Muscle of arm (tissue), 12 donors: ENCODE results near the gene ZWILCH. TPM values are rescaled to one million over a fixed set of nuclear protein-coding genes. Genes with fewer than 3 reads are reported as not detected.
"Not testable (repeated sequence)": the region's sequence is repeated elsewhere in the genome, so short reads cannot be mapped to it uniquely, and the experiment has no call there.

Experiments
- DNase-seq: peaks from one replicate; pipeline ENCODE4 v3.0.0-alpha.2; 2013
- polyA plus RNA-seq, 12 donors: library from polyadenylated mRNA; unstranded; fragments of 120-200 nt; gene quantifications; one replicate each; pipeline ENCODE4 v1.2.1, GENCODE V29; 2013; ENCODE audit not compliant: insufficient read length in 12 of 12

The ZWILCH gene
- polyA plus RNA-seq, 12 donors: 10.5 to 29.7 (median 18.3) TPM; not detected in 1

DNA sequence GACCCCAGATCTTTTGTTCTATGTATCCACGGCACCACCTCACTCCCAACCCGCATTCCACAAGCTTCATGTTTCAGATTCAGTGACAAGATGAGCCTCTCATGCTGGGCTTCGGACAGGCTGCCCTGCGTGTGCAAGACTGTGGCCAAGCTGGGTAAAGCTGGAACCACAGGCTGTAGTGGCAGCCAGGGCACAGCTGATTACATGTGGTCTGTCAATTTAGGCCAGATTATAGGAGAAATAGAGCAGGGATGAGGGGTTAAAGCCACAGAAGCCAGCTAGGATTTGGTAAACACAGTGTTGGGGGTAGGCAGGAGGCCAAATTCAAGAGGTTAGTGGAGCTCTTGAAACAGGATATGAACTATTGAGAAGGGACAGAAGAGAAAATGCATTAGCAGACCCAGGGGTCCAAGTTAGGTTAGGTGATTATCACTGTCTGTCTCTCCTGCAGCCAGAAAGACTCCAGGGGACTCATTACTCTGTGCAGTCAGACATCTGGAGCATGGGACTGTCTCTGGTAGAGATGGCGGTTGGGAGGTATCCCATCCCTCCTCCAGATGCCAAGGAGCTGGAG, 20.5 kb upstream of the ZWILCH start:
- DNase-seq: no peak

DNA sequence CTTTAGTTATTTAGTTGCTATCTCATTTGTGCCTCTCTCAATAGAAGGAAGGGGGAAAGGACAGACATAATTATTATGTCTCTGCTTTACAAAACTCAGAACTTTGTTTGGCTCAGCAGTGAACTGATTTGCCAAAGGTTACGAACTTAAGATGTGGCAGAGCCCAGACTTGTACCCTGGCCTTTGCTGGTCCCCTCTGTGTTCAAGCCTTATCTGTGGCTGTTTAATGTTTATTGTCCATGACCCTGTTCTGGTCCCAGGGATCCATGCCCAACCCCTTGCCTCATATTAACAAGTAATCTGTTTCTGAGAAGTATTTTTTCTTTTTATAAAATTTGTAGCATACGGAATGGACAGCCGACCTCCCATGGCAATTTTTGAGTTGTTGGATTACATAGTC, 18.2 kb upstream of the ZWILCH start:
- DNase-seq: no peak

DNA sequence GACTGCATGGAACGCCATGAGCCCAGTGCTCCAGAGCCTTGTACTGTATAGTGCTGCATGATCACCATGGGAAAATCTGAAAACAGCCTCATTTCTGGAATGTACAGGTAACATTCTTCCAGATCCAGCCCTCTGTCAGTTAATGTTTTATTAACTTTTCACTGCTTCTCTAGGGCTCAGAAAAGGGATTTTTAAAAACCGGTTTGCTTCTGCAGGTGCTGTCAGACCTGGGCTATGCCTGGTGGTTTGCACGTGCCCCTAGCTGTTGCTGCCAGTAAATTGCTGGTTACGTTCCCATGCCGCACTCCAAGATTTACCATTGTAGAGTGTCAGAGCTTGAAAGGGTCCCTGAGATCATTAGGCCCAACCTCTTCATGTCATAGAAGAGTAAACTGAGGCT, 16.6 kb upstream of the ZWILCH start:
- no peak for DNase-seq

DNA sequence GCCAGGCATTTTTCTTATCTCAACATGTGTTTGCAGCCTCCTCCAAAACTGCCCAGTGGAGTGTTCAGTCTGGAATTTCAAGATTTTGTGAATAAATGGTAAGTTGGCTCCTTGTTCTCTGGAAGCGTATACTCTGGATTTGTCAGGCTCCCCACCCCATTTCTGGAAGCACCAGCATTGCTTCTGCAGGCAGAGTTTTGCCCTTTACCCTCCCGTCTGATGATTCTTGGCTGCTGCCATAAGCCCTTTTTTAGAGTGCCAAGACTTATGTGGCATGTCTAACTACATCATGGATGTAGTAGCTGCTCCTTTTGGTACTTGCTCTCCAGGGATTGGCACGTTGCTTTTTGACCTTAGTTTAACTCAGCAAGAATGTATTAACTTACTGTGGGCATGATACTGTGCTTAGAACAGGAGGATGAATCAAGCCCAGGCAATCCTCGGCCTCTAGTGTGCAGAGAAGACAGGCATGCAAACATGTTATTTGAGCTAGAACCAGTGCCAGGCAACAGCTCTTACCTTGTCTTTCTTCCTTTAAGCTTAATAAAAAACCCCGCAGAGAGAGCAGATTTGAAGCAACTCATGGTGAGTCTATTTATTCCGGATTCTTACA, 15.8 kb upstream of the ZWILCH start:
- DNase-seq: no peak

DNA sequence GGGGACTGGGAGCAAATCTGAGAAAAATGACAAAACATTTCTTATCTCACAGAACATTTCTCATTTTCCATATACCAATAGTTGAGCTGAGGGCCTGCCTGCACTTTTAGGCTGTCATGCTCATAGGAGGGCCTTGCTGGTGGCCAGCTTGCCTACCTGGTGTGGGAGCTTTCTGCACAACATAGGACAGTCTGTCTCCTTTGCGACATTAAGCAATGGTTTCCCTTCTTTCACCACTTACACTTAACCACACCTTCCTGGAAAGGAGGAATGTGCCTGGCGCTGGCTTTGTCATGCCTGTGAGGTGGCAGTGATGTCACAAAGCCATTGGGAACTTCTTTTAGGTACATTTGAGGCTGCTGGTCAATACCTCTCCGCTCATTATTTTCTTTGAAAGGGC, 13.3 kb upstream of the ZWILCH start:
- DNase-seq: no peak

DNA sequence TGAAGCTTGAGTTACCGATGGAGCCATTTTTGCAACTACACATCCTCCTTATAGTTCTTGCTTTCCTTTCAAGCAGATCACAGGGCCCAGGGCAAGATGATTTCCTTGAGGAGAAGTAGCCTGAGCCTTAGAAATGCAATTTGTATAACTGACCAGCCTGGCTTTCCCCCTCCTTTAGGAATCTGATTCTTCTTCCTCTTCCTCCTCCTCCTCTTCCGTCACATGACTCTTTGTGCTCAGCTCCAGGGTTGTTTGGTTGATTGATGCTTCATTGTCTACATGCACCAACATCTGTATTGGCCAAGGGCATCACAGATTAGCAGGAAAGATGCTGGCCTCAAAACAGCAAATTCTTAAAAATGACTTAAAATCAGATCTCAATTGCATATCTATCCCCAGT, 10.9 kb upstream of the ZWILCH start:
- no peak for DNase-seq

DNA sequence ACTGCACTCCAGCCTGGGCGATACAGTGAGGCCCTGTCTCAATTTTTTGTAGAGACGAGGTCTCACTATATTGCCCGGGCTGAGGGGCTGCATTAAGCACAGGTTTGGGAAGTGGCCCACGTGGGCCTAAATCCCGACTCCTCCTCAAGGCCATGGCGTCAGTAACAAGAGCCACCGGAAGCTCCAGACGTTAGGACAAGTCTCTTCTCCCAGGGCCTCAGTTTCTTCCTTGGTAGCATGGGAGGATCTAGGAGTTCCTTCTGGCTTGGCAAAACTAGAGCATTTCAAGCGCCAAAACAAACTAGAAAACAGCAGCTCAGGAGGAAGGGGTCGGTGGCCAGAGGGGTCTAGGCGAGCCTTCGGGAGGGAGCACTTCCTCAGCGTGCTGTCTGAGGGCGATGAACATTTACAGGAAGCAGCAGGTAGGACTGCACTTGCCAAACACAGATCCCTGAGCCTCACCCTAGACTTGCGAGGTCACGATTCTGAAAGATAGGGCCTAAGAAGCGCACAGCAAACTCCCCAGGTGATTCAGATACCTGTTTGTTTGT, 8.1 kb upstream of the ZWILCH start:
- no peak for DNase-seq

DNA sequence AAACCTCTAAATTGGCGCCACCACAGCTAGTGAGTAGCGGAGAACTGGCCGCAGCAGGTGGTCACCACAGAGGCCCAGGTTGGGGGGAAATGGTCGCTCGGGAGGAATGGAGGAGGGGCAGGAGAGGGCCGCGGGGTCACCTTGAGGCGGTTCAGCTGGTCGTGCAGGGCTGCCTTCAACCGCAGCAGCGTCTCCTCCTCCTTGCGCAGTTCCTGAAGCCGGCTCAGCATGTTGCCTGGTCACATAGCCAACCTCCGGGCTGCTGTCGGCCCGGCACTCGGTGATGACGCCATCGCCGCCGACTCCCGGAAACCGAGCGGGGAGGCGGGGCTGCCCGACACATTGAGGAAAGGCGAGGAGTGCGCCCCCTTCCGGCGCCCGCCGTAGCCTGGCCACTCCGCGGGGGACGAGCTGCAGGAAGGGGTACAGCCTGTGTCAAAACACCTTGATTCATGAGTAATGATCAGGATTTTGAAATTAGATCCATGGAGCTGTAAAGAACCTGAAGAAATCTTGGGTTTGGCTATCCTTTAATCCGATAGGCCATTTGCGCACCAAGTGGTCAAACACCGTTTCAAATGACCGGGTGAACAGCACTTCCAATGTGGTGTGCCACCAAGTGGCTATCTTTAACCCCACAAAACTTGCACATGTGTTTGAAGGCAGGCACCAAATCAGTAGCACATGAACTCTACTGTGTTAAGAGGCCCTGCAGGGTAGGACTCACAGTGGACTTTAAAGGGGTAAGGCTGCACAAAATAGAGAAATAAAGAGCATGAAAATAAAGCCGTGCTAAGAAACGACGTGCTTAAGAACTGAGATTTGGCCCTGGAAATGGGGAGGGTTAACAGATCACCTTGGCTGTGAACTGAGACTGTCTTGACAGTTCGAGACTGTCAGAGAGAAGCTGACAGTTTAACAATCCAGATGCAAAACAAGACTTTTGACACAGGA, 7.3 kb upstream of the ZWILCH start, which contains the start of gene SNAPC5:
Gene SNAPC5, minus strand, starts transcription at position 261 of the 954 bp plus-strand sequence. Its CDS starts 31 bp downstream, at position 230.
- peak; percentile 94 for DNase-seq

DNA sequence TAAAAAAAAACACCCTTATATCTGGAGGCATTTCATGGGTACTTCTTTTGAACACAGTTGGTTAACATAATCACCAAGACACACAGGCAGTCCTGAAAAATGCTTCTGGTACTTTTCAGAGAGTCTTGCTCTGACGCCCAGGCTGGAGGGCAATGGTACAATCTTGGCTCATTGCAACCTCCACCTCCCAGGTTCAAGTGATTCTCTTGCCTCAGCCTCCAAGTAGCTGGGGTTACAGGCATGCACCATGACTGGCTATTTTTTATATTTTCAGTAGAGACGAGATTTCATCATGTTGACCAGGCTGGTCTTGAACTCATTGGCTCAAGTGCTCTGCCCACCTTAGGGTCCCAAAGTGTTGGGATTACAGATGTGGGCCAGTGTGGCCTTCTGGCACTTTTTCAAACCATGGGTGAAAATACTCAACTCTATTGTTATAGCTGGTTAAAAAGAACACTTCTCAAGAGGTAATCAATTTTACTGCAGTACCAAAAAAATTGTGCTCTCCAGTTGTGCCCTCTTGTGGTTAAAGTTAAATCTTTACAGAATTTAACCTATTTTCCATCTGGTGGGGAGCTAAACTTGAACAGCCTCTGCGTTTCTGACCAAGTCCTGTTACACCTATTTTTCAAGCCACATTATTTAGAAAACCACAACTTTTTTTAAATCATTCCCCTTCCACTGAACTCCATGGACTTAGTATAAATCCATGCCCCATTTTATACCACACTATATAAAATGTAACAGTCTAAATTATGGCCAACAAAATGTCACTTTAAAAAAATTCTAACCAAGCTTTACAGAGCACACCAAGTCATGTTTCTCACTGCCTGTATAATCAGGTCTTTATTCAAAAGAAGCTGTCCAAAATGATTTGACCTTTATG, 6.4 kb upstream of the ZWILCH start:
- DNase-seq: peak; percentile 48

DNA sequence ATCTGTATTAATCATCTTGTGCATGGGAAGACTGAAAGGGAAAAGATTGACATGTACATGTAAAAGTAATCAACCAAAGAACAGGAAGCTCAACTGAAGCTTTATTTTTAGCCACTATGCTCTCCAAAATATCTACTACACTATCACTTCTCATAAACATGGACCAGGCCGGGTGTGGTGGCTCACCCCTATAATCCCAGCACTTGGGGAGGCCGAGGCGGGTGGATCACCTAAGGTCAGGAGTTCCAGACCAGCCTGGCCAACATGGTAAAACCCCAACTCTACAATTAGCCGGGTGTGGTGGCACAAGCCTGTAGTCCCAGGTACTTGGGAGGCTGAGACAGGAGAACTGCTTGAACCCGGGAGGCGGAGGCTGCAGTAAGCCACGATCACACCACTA, 4.8 kb upstream of the ZWILCH start:
- not testable (repeated sequence) for DNase-seq

DNA sequence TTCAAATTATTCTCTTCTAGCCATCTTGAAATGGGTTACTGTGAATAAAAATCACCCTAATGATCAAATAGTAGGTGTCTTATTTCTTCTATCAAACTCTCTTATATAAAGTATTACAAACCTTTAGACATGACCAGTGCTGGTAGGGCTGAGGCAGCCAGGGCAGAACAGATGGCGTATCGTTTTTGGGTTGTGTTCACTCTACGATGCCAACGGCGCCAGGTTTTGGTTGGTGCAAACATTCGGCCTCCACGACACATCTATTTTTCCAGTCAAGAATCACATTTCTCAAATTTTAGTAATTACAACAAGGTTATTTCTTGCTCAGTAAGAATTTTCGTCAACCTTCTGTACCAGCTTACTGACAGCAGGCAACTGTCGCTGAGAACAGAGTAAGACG, 2.6 kb upstream of the ZWILCH start:
- no peak for DNase-seq

DNA sequence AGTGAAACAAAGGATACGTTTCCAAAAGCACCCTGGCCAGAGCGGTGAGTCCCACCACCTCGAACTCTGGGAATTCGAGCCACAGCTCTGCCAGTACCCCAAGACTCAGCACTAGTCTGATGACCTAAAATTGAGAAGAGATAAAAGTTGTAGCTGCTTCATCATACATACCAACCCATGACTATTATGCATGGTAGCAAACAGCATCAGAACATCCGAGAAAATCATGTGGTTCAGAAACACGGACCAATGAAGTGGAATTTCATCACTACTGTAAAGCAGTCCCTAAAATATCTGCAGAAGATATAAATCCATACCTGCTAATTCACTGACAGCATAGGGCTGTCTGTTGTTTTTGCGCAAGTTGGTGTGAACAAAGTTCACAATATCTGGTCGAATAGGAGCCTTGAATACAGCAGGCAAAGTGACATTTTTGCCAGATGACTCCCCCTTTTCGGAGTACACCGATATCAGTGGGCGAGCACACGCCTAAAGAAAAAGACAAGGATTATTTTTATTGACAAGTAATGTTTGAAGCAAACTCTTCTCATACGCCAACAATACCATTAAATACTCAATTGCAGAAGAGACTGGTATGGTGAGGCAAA, 2.0 kb upstream of the ZWILCH start:
- DNase-seq: not testable (repeated sequence)

DNA sequence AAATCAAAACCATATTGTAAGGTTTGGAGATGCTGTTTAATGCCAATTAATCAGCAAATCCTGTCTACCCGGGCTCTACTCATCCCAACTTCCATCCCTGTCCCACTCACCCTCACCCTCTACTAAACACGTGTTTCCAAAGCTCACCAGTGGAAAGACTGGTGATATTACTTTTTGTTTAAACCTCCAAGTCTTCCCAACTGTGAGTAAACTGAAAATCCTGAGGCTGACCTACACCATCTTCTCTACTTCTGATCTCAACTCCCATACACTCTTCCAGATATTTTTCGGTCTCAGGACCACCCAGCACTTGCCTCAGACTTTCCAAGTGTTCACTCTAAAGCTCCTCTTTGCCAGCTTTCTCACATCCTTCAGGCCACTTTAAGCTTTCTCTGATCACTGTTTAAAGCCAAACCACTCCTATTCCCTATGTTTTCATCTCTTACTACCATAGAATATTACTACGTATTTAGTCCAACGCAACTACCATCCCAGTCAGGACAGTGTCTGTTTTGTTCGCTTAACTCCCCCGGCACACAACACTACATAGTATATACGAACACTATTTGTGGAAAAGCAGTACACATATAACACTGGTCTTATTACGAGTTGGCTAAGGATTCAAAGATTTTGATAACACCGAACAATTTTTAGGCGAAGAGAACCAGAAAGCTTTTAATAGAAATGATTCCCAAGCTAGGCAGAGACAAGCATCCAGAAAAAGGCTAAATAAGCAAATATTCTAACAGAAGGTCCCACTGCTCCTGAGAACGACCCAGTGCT, 1.2 kb upstream of the ZWILCH start:
- DNase-seq: no peak

DNA sequence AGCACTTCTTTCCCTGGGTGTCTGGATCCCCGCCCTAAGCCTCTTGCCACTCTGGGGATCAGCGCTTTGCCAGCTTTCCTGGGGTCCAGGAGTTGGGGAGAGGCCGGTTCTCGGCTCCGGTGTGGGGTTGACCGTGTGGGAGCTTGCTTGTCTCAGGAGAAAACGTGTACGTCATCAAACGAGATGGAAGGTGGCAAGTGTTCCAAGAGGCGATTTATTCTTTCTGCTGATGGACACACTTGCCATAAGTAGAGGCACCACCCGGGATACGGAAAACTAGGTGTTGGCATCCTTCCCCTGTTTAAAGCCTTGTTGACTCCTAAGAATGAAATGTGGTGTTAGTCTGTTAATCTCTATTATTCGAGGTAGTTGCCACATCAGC, 295 bp downstream of the ZWILCH start:
- DNase-seq: no peak

DNA sequence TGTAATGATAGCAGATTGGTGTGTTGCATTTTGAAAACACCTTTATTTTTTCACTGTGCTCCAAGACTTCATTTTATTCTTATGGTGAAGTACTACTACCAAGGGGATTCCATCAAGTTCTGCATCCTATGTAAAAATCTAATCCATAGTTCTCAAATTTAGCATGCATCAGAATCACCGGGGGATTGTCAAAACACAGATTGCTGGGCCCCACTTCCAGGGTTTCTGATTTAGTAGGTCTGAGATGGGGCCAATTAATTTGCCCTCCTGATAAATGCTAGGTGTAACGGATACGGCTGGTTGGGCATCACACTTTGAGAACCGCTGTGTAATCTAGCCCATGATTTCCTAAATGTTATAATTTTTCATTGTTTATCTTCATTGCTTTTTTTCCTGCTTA, 692 bp downstream of the ZWILCH start:
- DNase-seq: no peak

DNA sequence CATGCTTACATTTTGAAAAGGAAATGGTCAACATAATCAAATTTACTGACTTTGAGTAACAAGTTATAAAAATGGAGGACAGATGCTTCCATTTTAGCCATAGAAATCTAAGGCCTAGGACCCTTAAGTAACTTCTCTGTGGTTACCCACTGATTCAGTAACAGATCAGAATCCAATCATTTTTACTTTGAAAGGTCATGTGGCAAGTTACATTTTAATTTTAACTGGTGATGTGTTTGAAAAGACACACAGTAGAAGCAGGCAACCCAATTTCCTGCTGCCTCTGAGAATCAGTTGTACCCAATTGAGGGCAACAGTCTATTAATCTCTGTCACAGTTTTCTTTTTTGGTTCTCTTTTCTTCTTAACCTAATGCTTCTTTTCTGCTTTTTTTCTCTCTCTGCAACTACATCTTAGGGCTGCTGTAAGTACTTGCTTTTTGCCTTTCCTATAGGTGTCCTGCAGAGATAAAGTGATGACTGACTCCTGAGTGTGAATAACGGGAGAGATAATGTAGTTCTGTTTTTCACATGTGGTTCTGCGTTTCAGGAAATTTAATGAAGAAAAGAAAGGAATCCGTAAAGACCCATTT, 3.3 kb downstream of the ZWILCH start:
- no peak for DNase-seq

DNA sequence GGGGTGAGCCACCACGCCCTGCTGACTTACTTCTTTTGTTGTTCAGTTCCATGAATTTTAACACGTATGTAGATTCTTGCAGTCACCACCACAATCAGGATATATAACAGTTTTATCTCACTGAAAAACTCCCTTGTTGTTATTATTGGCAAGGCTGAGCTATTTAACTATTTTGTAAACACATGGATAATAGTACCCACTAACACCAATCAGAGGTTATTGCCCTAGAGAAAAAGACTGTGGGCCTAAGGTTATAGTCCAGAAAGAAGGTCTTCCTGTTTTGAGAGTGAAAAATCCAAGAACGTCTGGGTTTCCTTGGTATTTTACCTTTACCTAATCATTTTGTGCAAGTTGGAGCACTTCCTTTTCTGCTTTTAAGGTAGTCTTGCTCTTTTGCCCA, 9.5 kb downstream of the ZWILCH start:
- DNase-seq: no peak

DNA sequence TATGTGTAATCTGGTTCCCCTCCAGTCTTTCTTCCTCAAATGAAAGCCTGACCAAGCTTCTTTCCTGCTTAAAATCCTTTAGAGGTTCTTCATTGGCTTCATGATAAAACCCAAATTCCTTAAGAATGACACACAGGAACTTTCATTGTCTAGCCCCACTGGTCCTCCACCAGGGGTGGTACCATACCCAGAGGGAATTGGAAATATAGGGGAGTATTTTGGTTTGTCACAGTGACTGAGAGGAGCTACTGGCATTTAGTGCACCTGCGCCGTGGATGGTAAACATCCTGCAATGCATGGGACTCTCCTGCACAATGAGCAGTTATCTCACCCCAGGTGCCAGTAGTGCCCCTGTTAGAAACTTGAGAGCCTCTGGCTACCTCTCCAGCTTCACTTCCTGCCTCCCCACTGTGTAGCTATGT, 10.8 kb downstream of the ZWILCH start:
- no peak for DNase-seq

DNA sequence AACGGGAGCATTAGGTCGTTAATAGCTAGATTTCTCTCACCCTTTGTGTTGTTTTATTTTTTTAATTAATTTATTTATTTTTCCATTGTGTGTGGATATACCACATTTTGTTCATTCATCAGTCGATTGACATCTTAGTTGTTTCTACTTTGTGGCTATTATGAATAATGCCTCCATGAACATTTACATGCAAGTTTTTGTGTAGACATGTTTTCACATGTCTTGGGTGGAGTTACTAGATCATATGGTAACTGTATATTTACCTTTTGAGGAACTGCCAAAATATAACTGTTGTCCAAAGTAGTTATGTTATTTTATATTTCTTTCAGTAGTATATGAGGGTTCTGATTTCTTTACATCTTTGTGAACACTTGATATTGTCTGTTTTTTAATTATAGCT, 18.8 kb downstream of the ZWILCH start:
- no peak for DNase-seq

DNA sequence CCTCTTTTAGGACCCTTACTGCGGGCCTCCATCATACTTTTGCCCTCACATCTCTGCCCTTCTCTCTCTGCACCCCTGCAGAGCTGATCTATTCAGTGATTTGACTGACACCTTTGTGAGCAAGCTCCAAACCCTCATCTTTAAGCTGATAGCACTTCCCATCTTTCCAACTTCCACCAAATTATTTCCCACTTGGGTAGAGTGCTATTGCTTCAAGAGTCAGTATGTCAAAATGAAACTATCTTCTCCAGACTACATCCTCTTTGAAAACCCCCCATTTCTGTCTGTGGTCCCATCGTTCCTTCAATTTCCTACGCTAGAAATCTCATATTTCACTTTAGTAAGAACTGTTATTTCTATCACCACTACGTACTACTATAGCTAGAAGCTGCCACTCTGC, 19.7 kb downstream of the ZWILCH start:
- DNase-seq: no peak
